ENCODE data around the gene PITX2.
"Not testable (repeated sequence)": the region's sequence is repeated elsewhere in the genome, so short reads cannot be mapped to it uniquely, and the experiment has no call there.

The PITX2 gene

DNA sequence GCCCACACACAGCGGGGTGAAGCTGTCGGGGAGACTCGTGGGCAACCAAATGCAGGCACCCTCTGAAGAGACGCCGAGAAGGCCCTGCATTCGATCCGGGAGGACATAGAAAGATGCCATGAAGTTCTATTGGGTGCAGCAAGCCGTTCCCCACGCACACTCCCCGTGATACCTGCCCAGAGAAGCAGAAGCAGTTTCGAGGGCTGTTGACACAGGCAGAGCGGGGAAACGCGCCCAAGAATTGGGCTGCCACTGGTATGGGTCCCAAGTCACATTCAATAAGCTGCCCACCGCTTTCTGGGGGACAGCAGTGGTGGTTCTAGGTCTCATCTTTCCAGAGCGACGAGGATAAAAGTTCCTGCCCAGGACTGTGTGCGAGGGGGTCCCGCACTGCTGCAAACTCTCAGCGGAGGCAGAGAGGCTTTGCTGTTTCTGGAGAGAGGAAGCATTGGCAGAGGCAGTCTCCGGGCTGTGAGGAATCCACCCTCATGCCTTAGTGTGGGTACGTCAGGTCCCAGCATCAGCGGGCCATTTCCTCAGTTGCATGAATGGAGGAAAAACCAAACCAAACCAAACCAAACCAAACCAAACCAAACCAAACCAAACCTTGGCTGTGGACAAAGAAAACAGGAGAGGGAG lies 10.1 kb downstream of the PITX2 start:
- no peak for DNase-seq (ENCODE audit: low read depth in 1 of 2, low spot score in 1 of 2)

DNA sequence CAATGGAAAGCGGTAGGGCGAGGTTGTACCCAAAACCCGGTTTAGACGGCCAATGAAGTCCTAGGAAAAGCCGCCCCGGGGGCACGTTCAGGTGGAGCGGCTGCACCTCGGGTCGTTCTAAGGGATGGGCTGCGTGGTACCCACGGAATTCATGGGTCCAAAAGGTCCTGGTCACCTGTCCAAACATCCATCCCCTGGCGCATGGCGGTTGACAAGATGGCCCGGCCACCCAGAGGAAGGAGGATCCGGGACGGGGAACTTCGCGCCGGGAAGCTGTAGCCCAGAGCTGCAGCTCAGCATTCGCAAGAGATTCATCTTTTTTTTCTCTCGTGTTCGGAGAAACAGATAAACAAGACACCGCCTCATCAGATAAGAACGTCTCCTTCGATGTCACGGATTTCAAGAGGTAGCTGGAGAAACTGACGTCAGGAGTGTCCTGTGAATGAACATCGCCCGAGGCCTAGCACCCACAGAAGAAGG lies 10.9 kb downstream of the PITX2 start:
- DNase-seq (ENCODE audit: low read depth in 1 of 2, low spot score in 1 of 2): no peak

DNA sequence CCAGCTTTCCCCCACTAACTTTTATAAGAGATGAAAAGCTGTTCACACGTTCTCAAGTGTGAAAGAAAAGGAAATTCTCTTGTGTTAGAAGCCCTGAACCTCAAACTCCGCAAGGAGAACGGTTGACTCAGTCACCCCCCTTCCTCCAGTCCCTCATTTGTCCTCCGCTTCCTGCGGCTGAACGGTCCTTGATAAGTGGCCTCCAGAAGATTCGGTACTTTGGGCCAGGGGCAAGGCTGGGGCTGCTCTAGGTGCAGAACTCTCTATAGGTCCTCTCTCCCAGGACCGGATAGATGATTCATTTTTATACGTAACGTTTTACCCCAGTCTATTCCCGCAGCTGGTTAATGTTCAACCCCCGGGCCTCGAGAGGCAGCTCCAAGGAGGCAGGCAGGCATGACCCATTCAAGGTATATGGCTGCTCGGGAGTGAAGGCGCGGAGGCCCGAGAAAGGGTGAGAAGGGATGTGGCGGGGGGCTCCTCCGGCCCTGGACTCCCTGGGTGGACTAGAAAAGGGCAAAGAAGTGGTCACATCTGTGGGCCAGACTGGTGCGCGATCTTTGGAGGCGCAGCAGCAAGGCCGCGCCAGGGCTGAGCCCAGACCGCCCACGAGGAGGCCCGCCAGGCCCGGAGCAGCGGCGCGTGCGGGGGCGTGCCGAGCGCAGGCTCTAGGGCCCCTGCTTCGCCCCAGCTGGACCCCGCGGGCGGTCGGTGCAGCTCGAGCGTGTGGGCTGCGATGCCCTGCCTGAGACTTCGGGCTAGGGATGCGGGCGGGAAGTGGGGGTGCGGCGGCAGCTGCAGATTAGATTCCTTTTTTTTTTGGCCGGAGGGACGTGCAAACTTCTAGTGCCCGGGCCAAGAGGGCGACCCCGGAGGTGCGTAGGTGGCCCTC lies 11.7 kb downstream of the PITX2 start:
- DNase-seq (ENCODE audit: low read depth in 1 of 2, low spot score in 1 of 2): no peak

DNA sequence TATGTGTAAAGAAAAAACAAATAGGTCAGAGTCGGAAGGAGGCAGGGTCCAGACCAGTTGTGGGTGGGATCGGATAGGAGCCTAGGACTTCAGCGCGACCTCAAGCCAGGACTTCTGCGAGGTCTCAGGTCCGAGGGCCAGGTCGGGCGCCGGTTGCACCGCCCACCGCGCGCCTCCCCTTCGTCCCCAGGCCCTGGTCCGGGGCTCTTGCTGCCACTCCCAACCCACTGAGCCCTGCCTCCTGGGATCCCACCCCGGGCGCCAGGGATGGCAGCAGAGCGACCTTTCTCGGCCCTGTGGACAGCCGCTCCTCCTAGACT lies 12.3 kb downstream of the PITX2 start:
- DNase-seq (ENCODE audit: low read depth in 1 of 2, low spot score in 1 of 2): no peak

DNA sequence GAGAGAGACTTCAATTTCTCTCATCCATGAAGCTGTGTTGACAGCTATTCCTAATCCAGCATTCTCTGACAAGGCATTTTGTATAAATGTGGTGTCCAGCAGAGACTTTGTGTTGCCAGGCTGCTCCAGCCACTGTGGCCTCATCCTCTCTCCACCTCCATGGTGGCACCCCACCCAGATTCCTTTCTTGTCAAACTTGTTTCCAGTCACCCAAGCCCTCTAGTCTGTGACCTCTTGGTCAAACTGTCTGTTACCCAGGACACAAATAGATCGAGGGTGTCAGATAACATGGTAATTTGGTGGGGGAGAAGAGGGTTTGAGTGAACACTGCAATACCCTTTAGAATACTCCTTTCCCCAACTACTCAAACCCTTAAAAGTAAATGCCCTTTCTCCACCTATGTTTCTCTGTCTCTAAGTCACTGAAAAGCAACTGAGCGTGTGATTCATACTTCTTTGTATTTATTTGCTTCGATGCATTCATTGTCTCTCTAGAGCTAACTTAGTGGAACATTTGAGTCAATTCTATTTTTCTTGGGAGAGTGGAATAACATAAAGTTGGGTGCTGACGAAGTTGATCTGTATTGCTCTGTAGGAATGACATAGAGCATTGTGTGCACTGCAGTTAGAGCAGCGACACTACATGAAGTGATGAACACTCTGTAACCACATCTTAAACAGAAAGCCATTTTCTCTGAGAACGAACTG lies 13.7 kb downstream of the PITX2 start:
- DNase-seq (ENCODE audit: low read depth in 1 of 2, low spot score in 1 of 2): no peak

DNA sequence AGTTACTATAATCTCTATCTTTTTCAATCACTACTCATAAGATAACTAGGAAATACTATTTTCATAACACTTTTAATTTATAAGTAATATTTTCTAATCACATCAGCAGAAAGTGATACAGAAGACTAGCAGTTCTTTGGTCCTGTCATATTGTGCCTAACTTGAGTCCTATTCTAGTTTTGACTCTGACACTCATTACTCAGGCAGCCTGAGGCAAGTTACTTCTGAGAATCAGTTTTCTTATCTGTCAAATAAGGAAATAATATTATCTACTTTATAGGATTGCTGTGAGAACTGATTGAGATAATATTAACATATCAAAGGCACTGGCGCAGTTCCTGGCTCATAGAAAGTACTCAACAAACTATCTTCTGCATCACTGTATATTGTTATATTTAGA lies 17.8 kb downstream of the PITX2 start:
- DNase-seq (ENCODE audit: low read depth in 1 of 2, low spot score in 1 of 2): no peak

DNA sequence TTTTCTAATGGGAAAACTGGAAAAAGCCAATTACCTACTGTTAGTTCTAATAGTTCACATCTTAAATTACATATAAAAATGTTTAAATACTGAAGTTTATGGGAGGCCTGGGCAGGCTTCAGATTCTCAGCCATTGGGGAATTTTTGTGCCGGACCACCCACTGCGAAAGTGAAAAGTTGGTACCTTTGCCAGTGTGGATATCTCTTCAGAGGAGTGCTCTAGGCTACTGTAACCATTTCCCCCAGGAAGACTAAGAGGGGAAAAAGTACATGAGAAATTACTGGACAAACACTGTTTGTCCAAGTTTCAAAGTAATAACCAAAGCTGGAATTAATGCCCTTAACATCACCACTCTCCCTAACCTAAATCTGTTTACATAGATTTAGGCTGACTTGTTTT lies 20.8 kb downstream of the PITX2 start:
- no peak for DNase-seq (ENCODE audit: low read depth in 1 of 2, low spot score in 1 of 2)

DNA sequence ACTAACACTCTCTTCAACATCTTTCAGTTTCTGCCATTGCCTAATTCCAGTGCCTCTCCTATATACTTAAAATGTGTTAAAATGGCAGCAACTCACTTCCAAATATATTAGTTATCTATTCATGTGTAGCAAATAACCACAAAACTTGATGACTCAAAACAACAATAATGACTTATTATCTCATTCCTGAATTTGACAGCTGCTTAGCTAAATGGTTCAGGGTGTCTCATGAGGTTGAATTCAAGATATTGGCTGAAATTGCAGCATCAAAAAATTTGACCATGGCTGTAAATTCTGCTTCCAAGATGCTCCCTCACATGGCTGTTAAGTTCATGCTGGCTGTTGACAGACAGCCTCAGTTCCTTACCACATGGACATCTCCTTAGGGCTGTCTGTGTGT lies 25.3 kb downstream of the PITX2 start:
- no peak for DNase-seq (ENCODE audit: low read depth in 1 of 2, low spot score in 1 of 2)

DNA sequence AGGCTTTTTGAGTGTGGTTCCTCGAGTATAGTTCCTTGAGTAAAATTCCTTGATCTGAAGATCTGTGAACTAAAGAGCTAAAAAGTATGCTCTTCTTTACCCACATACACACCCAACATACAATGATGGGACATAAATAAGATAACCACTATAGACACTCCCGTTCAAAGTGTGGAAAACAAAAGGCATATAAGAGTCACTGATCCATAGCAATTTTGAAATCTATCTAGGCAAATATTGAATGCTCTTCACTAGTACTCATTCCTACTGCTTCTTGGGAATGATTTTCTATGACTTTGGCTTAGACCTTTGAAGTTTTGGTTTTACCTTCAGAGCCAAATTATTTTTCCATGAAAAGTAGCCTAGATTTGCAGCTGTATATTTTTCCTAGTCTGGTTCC lies 26.4 kb downstream of the PITX2 start:
- DNase-seq (ENCODE audit: low read depth in 1 of 2, low spot score in 1 of 2): no peak

DNA sequence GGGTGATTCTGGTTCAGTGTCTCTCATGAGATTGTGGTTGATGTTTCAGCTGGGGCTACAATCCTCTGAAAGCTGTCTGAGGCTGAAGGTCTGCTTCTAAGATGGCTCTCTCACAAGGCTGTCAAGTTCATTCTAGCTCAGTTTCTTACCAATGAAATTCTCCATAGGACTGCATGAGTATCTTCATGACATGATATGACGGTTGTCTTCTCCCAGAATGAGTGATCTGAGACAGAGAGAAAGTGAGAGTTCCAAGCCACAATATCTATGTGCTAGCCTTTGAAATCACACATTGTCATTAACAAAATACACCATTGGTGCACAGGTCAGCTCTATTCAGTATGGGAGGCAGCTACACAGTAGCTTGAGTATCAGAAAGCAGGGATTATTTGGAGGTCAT lies 27.3 kb downstream of the PITX2 start:
- no peak for DNase-seq (ENCODE audit: low read depth in 1 of 2, low spot score in 1 of 2)

DNA sequence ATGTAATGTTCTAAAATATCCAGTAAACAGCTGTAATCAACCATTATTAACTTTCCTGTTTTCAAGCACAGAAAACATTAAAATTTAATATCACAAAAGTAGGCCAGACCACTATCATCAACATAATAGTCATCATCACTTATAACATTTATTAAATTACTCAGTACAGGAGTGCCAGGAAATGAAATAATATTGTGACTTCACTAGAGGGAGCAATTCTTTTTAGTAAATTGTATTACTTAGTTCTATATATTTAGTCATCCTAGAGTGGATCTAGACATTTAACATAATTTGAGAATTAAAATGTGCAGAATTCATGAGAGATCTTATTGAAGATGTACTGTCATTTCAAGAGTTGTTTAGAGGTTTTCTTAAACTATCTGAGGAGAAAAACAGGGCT lies 33.6 kb downstream of the PITX2 start:
- no peak for DNase-seq (ENCODE audit: low read depth in 1 of 2, low spot score in 1 of 2)

DNA sequence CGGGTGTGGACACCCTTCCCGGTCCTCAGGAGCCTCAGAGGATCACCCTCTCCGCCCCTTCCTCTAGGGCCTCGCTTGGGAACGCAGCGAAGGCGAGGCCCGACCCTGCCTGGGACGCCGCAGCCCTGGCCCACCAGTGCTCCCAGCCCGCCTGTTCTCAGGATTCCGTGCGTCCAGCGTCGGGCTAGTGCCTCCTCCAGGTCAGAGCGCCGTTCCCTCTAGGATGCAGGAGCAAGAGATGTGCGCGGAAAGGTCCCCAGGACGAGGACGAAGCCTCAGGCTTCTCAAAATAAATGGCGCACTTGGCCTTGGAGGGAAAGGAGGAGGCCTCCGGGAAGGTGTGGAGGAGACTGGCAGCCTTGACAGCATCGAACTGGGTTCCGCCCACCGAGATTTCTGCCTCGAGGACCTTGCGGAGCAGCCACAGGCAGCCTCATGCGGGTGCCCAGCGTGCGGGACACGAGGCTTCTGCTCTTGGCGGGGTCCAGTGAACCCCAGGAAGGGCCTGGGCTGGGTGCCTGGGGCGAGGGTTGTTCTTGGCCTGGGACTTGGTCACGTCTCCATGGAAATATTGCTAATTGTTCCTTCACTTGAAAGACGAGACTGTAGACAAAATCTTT lies 35.1 kb downstream of the PITX2 start:
- DNase-seq (ENCODE audit: low read depth in 1 of 2, low spot score in 1 of 2): no peak

DNA sequence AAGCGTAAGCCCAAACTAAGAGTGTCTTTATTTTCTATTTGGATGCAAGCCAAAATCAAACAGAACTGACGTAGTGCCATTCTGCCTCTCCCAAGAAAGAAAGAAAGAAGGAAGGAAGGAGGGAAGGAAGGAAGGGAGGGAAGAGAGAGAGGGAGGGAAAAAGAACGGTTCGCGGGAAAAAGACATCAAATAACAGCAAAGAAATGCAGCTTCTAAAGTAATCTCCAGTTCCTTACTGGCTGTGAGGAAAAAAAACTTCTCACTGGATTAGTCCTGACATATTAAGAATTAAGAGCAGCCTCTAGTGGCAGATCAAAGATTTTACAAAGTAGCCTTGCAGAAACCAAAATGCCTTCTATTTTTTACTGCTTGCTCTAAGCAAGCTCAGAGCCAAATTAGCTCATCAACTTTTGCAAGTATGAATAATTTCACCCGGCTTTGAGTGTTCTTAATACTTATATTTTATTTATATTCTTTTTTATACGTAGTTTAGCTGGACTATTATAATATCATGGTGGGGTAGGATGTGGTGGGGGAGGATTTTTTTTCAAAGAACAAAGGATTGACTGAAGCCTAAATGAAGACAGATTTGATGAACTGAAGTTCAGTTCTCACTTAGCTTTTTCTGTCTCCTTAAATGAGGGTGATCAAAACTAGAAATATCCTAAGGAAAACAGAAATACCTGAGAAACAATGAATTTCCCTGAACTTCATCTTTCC lies 36.6 kb downstream of the PITX2 start:
- DNase-seq (ENCODE audit: low read depth in 1 of 2, low spot score in 1 of 2): no peak

DNA sequence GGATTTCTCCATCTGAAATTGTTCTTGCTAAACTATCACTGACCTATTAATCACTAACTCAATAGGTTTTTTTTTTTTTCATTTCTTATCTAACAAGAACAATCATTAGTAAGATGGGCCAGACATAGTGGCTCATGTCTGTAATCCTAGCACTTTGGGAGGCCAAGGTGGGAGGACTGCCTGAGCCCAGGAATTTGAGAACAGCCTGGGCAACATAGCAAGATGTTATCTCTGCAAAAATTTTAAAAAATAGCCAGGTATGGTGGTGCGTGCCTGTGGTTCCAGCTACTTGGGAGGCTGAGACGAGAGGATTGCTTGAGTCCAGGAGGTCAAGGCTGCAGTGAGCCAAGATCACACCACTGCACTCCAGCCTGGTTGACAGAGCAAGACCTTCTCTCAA lies 46.2 kb downstream of the PITX2 start:
- not testable (repeated sequence) for DNase-seq (ENCODE audit: low read depth in 1 of 2, low spot score in 1 of 2)
